NT2/D1 (cell line): ENCODE measurements around the gene ANLN.
A peak's percentile ranks its signal among the peaks of the same experiment; 100 is the strongest.

Source experiments
- DNase-seq: peaks from one replicate; pipeline ENCODE4 v3.0.0-alpha.2; 2011; ENCODE audit warnings: low read depth, low spot score
- H3K27me3 ChIP-seq: 2 replicates; pipeline ENCODE4 v1.6.0; 2011; ENCODE audit warnings: mild to moderate bottlenecking; ENCODE audit not compliant: insufficient read length, insufficient read depth
- H3K36me3 ChIP-seq: 2 replicates; pipeline ENCODE4 v1.6.1; 2011; ENCODE audit warnings: mild to moderate bottlenecking, low read length, mixed read lengths; ENCODE audit not compliant: insufficient read depth, insufficient read length
- H3K4me1 ChIP-seq: 2 replicates; pipeline ENCODE4 v1.5.1; 2011; ENCODE audit not compliant: insufficient read depth, insufficient read length
- H3K4me3 ChIP-seq: 2 replicates; pipeline ENCODE4 v1.5.1; 2011; ENCODE audit warnings: low read depth; ENCODE audit not compliant: insufficient read length
- H3K9ac ChIP-seq: 2 replicates; pipeline ENCODE4 v1.6.0; 2011; ENCODE audit warnings: low read depth; ENCODE audit not compliant: insufficient read length
- H3K9me3 ChIP-seq: 2 replicates; pipeline ENCODE4 v1.5.1; 2011; ENCODE audit warnings: mild to moderate bottlenecking, low read length; ENCODE audit not compliant: insufficient read depth
- SUZ12 ChIP-seq: IDR thresholded peaks from 2 replicates; pipeline ENCODE4 v1.6.1; 2011; ENCODE audit not compliant: insufficient read length, insufficient read depth; ENCODE audit errors: extremely low read depth
- YY1 ChIP-seq: IDR thresholded peaks from 2 replicates; pipeline ENCODE4 v1.6.1; 2011; ENCODE audit not compliant: insufficient read length, insufficient read depth
- ZNF274 ChIP-seq: IDR thresholded peaks from 2 replicates; pipeline ENCODE4 v1.6.1; 2011; ENCODE audit warnings: mild to moderate bottlenecking, low read depth, low read length

ANLN gene

GRCh38 chr7:36391436-36392198, 2.0 kb downstream of the ANLN start:
- H3K9ac ChIP-seq = no peak overlapping the region
- H3K27me3 ChIP-seq = no peaks in the 10 kb centered on the region
- peak overlapping the region; percentile 98 for H3K4me3 ChIP-seq
- no peaks in the 10 kb centered on the region for H3K4me1 ChIP-seq
- H3K9me3 ChIP-seq = peaks cover 25% of the 10 kb centered on the region
- DNase-seq = no peak
- no peak for TF ChIP-seq SUZ12
- TF ChIP-seq ZNF274 = no peak
- TF ChIP-seq YY1 = no peak
- H3K36me3 ChIP-seq = peaks cover 26% of the 10 kb centered on the region

DNA sequence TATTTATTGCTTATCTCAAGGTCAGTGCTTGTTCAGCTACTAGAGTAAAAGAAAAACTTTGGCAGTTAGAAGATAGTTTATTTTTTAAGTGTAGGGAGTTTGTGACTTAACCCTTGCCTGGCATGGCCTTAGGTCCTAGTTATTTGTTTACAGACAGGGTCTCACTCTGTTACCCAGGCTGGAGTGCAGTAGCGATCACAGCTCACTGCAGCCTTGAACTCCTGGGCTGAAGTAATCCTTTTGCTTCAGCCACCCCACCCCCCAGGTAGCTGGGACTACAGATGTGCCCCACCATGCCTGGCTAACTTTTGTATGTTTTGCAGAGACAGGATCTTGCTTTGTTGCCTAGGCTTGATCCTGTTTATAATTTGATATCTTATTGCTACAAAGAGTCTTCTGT, 4.2 kb downstream of the ANLN start:
- Histone ChIP-seq H3K4me3 (no peak overlapping the region), H3K36me3 (peaks cover 46% of the 10 kb centered on the region), H3K9me3 (peaks cover 25% of the 10 kb centered on the region), H3K4me1 (no peaks in the 10 kb centered on the region), H3K27me3 (no peaks in the 10 kb centered on the region), H3K9ac (no peak overlapping the region)
- no peak for DNase-seq
- no peak for TF ChIP-seq SUZ12
- no peak for TF ChIP-seq YY1
- no peak for TF ChIP-seq ZNF274

DNA sequence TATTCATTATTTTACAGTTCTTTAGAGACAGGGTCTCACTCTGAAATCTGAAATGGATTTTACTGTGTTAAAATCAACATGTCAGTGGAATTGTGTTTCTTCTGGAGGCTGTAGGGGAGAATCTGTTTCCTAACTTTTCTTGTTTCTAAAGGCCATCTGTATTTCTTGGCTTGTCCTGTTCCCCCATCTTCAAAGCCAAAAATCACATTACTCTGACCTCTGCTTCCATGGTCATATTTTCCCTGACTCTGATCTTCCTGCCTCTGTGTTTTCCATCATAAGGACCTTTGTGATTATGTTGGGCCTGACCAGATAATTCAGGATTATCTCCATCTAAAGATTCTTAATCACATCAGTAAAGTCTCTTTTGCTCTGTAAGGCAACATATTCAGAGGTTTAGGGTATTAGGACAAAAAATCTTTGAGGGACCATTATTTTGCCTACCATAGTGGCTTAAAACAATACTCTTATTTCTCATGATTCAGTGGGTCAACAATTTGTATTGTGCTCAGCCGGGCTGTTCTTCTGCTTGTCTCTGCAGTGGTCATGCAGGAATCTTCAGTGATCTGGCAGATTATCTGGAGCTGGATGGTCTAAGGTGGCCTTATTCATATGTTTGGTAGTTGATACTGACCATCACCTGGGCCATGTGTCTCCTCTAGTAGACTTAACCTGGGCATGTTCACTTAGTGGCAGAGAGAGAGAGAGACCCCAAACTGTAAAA, 5.7 kb downstream of the ANLN start:
- peaks cover 62% of the 10 kb centered on the region for H3K36me3 ChIP-seq
- no peaks in the 10 kb centered on the region for H3K4me1 ChIP-seq
- H3K27me3 ChIP-seq = no peaks in the 10 kb centered on the region
- DNase-seq = no peak
- H3K4me3 ChIP-seq = no peak overlapping the region
- no peak for TF ChIP-seq YY1
- no peak for TF ChIP-seq SUZ12
- TF ChIP-seq ZNF274 = no peak
- H3K9ac ChIP-seq = no peak overlapping the region
- peaks cover 25% of the 10 kb centered on the region for H3K9me3 ChIP-seq

- peaks cover 25% of the 10 kb centered on the region for H3K9me3 ChIP-seq
- H3K4me3 ChIP-seq = no peak overlapping the region
- DNase-seq = no peak
- TF ChIP-seq ZNF274 = no peak
- TF ChIP-seq SUZ12 = no peak
- TF ChIP-seq YY1 = no peak
- H3K27me3 ChIP-seq = no peaks in the 10 kb centered on the region
- H3K36me3 ChIP-seq = peaks cover 70% of the 10 kb centered on the region
- H3K9ac ChIP-seq = no peak overlapping the region
- no peaks in the 10 kb centered on the region for H3K4me1 ChIP-seq
Observed at GRCh38 chr7:36396150-36396549, 6.5 kb downstream of the ANLN start.

- Histone ChIP-seq H3K9me3 (peaks cover 10% of the 10 kb centered on the region), H3K36me3 (peaks cover 88% of the 10 kb centered on the region), H3K4me1 (no peaks in the 10 kb centered on the region), H3K9ac (no peak overlapping the region), H3K4me3 (no peak overlapping the region), H3K27me3 (no peaks in the 10 kb centered on the region)
- DNase-seq = no peak
- TF ChIP-seq YY1 (no peak), ZNF274 (no peak), SUZ12 (no peak)
Observed at GRCh38 chr7:36400036-36400435, 10.4 kb downstream of the ANLN start.

- peaks cover 86% of the 10 kb centered on the region for H3K36me3 ChIP-seq
- H3K27me3 ChIP-seq = no peaks in the 10 kb centered on the region
- no peak for DNase-seq
- H3K9me3 ChIP-seq = peaks cover 5% of the 10 kb centered on the region
- H3K4me1 ChIP-seq = no peaks in the 10 kb centered on the region
- no peak overlapping the region for H3K4me3 ChIP-seq
- TF ChIP-seq SUZ12 = no peak
- no peak for TF ChIP-seq ZNF274
- TF ChIP-seq YY1 = no peak
- H3K9ac ChIP-seq = no peak overlapping the region
Observed at GRCh38 chr7:36400606-36401005, 10.9 kb downstream of the ANLN start.

DNA sequence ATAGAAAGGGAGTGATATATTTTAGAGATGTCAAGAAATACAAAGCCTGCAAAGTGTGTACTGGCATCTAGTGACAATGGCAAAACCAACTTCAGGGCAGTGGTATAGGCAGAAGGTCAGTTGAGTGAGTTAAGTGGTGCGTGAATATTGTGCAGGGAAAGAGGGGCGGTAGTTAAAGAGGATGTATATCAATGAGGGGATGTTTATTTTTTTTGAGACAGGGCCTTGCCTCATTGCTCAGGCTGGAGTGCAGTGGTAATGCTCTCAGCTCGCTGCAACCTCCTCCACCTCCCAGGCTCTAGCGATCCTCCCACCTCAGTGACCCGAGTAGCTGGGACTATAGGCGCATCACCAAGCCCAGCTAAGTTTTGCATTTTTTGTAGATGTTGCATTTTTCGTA, 13.8 kb downstream of the ANLN start:
- no peak for DNase-seq
- no peaks in the 10 kb centered on the region for H3K9me3 ChIP-seq
- H3K27me3 ChIP-seq = no peaks in the 10 kb centered on the region
- TF ChIP-seq SUZ12 (no peak), ZNF274 (no peak), YY1 (no peak)
- peaks cover 87% of the 10 kb centered on the region for H3K36me3 ChIP-seq
- peaks cover 4% of the 10 kb centered on the region for H3K4me1 ChIP-seq
- no peak overlapping the region for H3K9ac ChIP-seq
- H3K4me3 ChIP-seq = no peak overlapping the region
